H1 (cell line): Measurements from ENCODE around the gene RBMS2. TPM values are rescaled to one million over a fixed set of nuclear protein-coding genes. Genes with fewer than 3 reads are reported as not detected.
A peak's percentile ranks its signal among the peaks of the same experiment; 100 is the strongest.

ENCODE experiments used
- CTCF ChIA-PET: fragments of 300-600 bp; sonication (Branson Sonifier 250); formaldehyde crosslinking; loops from one replicate; lab custom pipeline; 2021; ENCODE audit not compliant: partially characterized antibody; lab: Charles Lee
- POLR2A ChIA-PET: fragments of 300-600 bp; sonication (Branson Sonifier 250); formaldehyde crosslinking; loops from one replicate; lab custom pipeline; 2021; ENCODE audit warnings: inconsistent platforms; ENCODE audit not compliant: partially characterized antibody; lab: Charles Lee
- DNase-seq, 2 experiments: peaks; one replicate each; pipeline versions ENCODE4 v3.0.0 to v3.0.0-alpha.2; 2010 to 2022; ENCODE audit warnings: low spot score in 2 of 2, low read depth in 1 of 2, mixed read lengths in 1 of 2
- FAIRE-seq: peaks from 2 replicates; lab custom pipeline; 2011; peaks lifted over from hg19 to GRCh38; lab: Jason Lieb, UNC
- H2AFZ ChIP-seq: 2 replicates; pipeline ENCODE4 v1.8.1; 2012; ENCODE audit warnings: low read length, inconsistent platforms
- H2AK5ac ChIP-seq: 2 replicates; pipeline ENCODE4 v1.6.1; 2013; ENCODE audit warnings: low read depth, low read length
- H2BK120ac ChIP-seq: replicated peaks from 2 replicates; pipeline ENCODE3; 2013; ENCODE audit warnings: low read depth, low read length, inconsistent platforms
- H2BK12ac ChIP-seq: 2 replicates; pipeline ENCODE4 v1.6.1; 2013; ENCODE audit warnings: low read depth, low read length
- H2BK15ac ChIP-seq: 2 replicates; pipeline ENCODE4 v1.6.1; 2013; ENCODE audit warnings: low read length
- H2BK20ac ChIP-seq: 2 replicates; pipeline ENCODE4 v1.6.1; 2013; ENCODE audit warnings: low read length
- H2BK5ac ChIP-seq: 2 replicates; pipeline ENCODE4 v1.6.1; 2013; ENCODE audit warnings: low read depth, low read length
- H3K14ac ChIP-seq: 2 replicates; pipeline ENCODE4 v1.6.1; 2013; ENCODE audit warnings: inconsistent platforms; ENCODE audit not compliant: insufficient read length
- H3K18ac ChIP-seq: 2 replicates; pipeline ENCODE4 v1.6.1; 2013; ENCODE audit warnings: low read length; ENCODE audit errors: extremely low read depth
- H3K23ac ChIP-seq: 2 replicates; pipeline ENCODE4 v1.6.1; 2013; ENCODE audit warnings: inconsistent platforms; ENCODE audit not compliant: insufficient read length
- H3K23me2 ChIP-seq: 2 replicates; pipeline ENCODE4 v1.6.1; 2013; ENCODE audit warnings: low read depth, low read length
- H3K27ac ChIP-seq: 2 replicates; pipeline ENCODE4 v1.6.1; 2011; ENCODE audit warnings: low read depth, low read length, inconsistent platforms
- H3K27me3 ChIP-seq, 4 experiments: replicated peaks in 1 of 4; 1 replicate in 1 of 4; 2 replicates in 3 of 4; pipeline versions ENCODE4 v1.6.1 to v1.8.1; 2011 to 2013; ENCODE audit warnings: low read length in 3 of 4, mild to moderate bottlenecking in 3 of 4, inconsistent platforms in 2 of 4, mixed read lengths in 2 of 4, moderate library complexity in 1 of 4; ENCODE audit not compliant: control insufficient read depth in 3 of 4, insufficient read depth in 3 of 4; ENCODE audit errors: extremely low read depth in 1 of 4
- H3K36me3 ChIP-seq, 4 experiments: 2 replicates each; pipeline versions ENCODE4 v1.6.1 to v1.8.1; 2011 to 2013; ENCODE audit warnings: mild to moderate bottlenecking in 4 of 4, low read length in 3 of 4, moderate library complexity in 2 of 4, control low read depth in 1 of 4, inconsistent platforms in 1 of 4; ENCODE audit not compliant: insufficient read depth in 4 of 4, control insufficient read depth in 2 of 4
- H3K4ac ChIP-seq: replicated peaks from 2 replicates; pipeline ENCODE3; 2013; ENCODE audit warnings: low read length, low read depth, mixed read lengths, inconsistent platforms; ENCODE audit not compliant: insufficient read length
- H3K4me1 ChIP-seq, 4 experiments: replicated peaks in 1 of 4; 1 replicate in 1 of 4; 2 replicates in 3 of 4; pipeline versions ENCODE4 v1.6.1 to v1.8.1; 2011 to 2013; ENCODE audit warnings: low read length in 3 of 4, inconsistent platforms in 2 of 4, mixed read lengths in 1 of 4; ENCODE audit not compliant: insufficient read depth in 4 of 4, control insufficient read depth in 3 of 4
- H3K4me2 ChIP-seq, 2 experiments: 2 replicates each; pipeline versions ENCODE4 v1.6.1 to v1.8.1; 2011 to 2013; ENCODE audit warnings: low read depth in 2 of 2, low read length in 2 of 2, control low read depth in 1 of 2, inconsistent platforms in 1 of 2, mild to moderate bottlenecking in 1 of 2; ENCODE audit not compliant: insufficient read depth in 1 of 2
- H3K4me3 ChIP-seq, 4 experiments: fragments of 200-600, 300-600 bp in 1 of 4; sonication (generic), shearing (Covaris generic), sonication (Bioruptor Twin) in 1 of 4; 2 replicates each; pipeline versions ENCODE4 v1.5.1 to v1.8.1; 2011 to 2016; ENCODE audit warnings: low read length in 4 of 4, low read depth in 3 of 4, control low read depth in 2 of 4, inconsistent platforms in 2 of 4, mild to moderate bottlenecking in 2 of 4, mixed read lengths in 1 of 4, moderate library complexity in 1 of 4; ENCODE audit not compliant: insufficient read depth in 2 of 4; ENCODE audit errors: extremely low read depth in 1 of 4
- H3K56ac ChIP-seq: replicated peaks from 2 replicates; pipeline ENCODE3; 2013; ENCODE audit warnings: low read depth, mild to moderate bottlenecking, mixed read lengths, low read length, inconsistent platforms; ENCODE audit not compliant: insufficient read length
- H3K79me1 ChIP-seq: 2 replicates; pipeline ENCODE4 v1.6.1; 2013; ENCODE audit warnings: low read depth, low read length, control low read depth
- H3K79me2 ChIP-seq, 2 experiments: 2 replicates each; pipeline versions ENCODE4 v1.6.1 to v1.8.1; 2012 to 2013; ENCODE audit warnings: low read length in 2 of 2, mild to moderate bottlenecking in 2 of 2, inconsistent platforms in 1 of 2; ENCODE audit not compliant: insufficient read depth in 2 of 2, control insufficient read depth in 1 of 2
- H3K9ac ChIP-seq, 4 experiments: replicated peaks in 1 of 4; 1 replicate in 1 of 4; 2 replicates in 3 of 4; pipeline versions ENCODE4 v1.6.1 to v1.8.1; 2011 to 2013; ENCODE audit warnings: low read depth in 3 of 4, low read length in 3 of 4, control low read depth in 2 of 4, mild to moderate bottlenecking in 2 of 4, moderate library complexity in 2 of 4, inconsistent platforms in 1 of 4; ENCODE audit errors: extremely low read depth in 1 of 4
- H3K9me3 ChIP-seq, 2 experiments: 2 replicates each; pipeline versions ENCODE4 v1.6.1 to v1.8.1; 2012 to 2013; ENCODE audit warnings: mild to moderate bottlenecking in 2 of 2, moderate library complexity in 2 of 2, control low read depth in 1 of 2, inconsistent platforms in 1 of 2, low read depth in 1 of 2, low read length in 1 of 2, mixed read lengths in 1 of 2; ENCODE audit not compliant: insufficient read depth in 2 of 2
- H4K20me1 ChIP-seq, 2 experiments: replicated peaks in 1 of 2; 2 replicates each; pipeline versions ENCODE3 to v1.8.1; 2011 to 2013; ENCODE audit warnings: inconsistent platforms in 2 of 2, low read length in 2 of 2, mild to moderate bottlenecking in 1 of 2; ENCODE audit not compliant: insufficient read depth in 2 of 2, control insufficient read depth in 1 of 2
- H4K5ac ChIP-seq: 2 replicates; pipeline ENCODE4 v1.6.1; 2013; ENCODE audit warnings: low read length, low read depth, mixed read lengths, inconsistent platforms; ENCODE audit not compliant: insufficient read length
- H4K8ac ChIP-seq: 2 replicates; pipeline ENCODE4 v1.8.0; 2013; ENCODE audit warnings: mild to moderate bottlenecking, moderate library complexity, low read length, inconsistent platforms; ENCODE audit not compliant: insufficient read depth; ENCODE audit errors: extremely low read depth
- H4K91ac ChIP-seq: replicated peaks from 2 replicates; pipeline ENCODE3; 2013; ENCODE audit warnings: low read length, mixed read lengths, inconsistent platforms; ENCODE audit not compliant: insufficient read length
- BCL11A ChIP-seq, 2 experiments: IDR thresholded peaks; one replicate each; pipeline ENCODE4 v1.6.1; 2011; ENCODE audit warnings: low read depth in 2 of 2, low read length in 2 of 2, mild to moderate bottlenecking in 2 of 2
- CTBP2 ChIP-seq: IDR thresholded peaks from 2 replicates; pipeline ENCODE4 v1.7.0; 2011; ENCODE audit warnings: borderline replicate concordance, mild to moderate bottlenecking, moderate library complexity, mixed read lengths, low read length; ENCODE audit not compliant: insufficient read depth, insufficient read length
- GABPA ChIP-seq: IDR thresholded peaks from 2 replicates; pipeline ENCODE4 v1.6.1; 2011; ENCODE audit warnings: mild to moderate bottlenecking, low read length, moderate library complexity, borderline replicate concordance; ENCODE audit not compliant: insufficient read depth
- JUND ChIP-seq: IDR thresholded peaks from 2 replicates; pipeline ENCODE4 v1.6.1; 2011; ENCODE audit warnings: mild to moderate bottlenecking, improper control_type of control experiment, low read length
- KDM4A ChIP-seq: IDR thresholded peaks from one replicate; pipeline ENCODE4 v1.7.1; 2012; ENCODE audit warnings: low read depth, mild to moderate bottlenecking, moderate library complexity, low read length, inconsistent platforms; ENCODE audit not compliant: severe bottlenecking
- KDM5A ChIP-seq: fragments of 200-600 bp; IDR thresholded peaks from 2 replicates; pipeline ENCODE4 v1.7.1; 2012; ENCODE audit warnings: mild to moderate bottlenecking, low read length, inconsistent platforms, mixed read lengths
- POU5F1 ChIP-seq: IDR thresholded peaks from 2 replicates; pipeline ENCODE4 v1.6.1; 2011; ENCODE audit warnings: low read depth, mild to moderate bottlenecking, low read length, moderate library complexity
- SUZ12 ChIP-seq: fragments of 200-600 bp; sonication (generic); IDR thresholded peaks from 2 replicates; pipeline ENCODE4 v1.6.1; 2012; ENCODE audit warnings: mild to moderate bottlenecking, inconsistent platforms, low read length, moderate library complexity, mixed read lengths
- TBP ChIP-seq: IDR thresholded peaks from 2 replicates; pipeline ENCODE4 v1.6.1; 2011; ENCODE audit warnings: low read depth, low read length, improper control_type of control experiment
- WGBS, 2 experiments: shearing (Covaris generic) in 1 of 2; methylation state at CpG; one replicate each; pipeline versions ENCODE4 v1.1.6 to v1.1.7; 2013 to 2015; ENCODE audit warnings: low lambda C conversion rate in 2 of 2, mixed read lengths in 2 of 2, inconsistent platforms in 1 of 2, low coverage in 1 of 2, missing lambda C conversion rate in 1 of 2; ENCODE audit not compliant: insufficient replicate concordance in 2 of 2, insufficient coverage in 1 of 2, insufficient read length in 1 of 2; ENCODE audit errors: extremely low coverage in 1 of 2, missing lambda C conversion rate in 1 of 2; 5-methylcytosine and 5-hydroxymethylcytosine counted together
- polyA plus RNA-seq, 7 experiments: library from polyadenylated mRNA; depleted of rRNA in 3 of 7; stranded (reverse) in 5 of 7; unstranded in 2 of 7; fragments of >200 nt in 5 of 7; fragments of 200-250 nt in 2 of 7; gene quantifications; 1 replicate in 5 of 7; 2 replicates in 1 of 7; 4 replicates in 1 of 7; pipeline versions ENCODE4 v1.2.1 to v1.2.3, GENCODE V29; 2011 to 2013; ENCODE audit warnings: missing spikeins in 2 of 7, mixed read lengths in 2 of 7
- total RNA-seq: library from RNA; stranded (reverse); fragmentation: NEBNext Ultra II Directional; extraction: Animal tissue kit (Norgen Biotek cat#: 25700); gene quantifications from 2 replicates; pipeline ENCODE4 v1.2.1, GENCODE V29; 2021
- TF ChIP-seq, protein P1 (sequence below): IDR thresholded peaks from 2 replicates; pipeline ENCODE4 v1.6.1; 2012; ENCODE audit warnings: low read length, inconsistent platforms

Gene RBMS2
- total and polyA plus RNA-seq, 2 of the 8 experiments (the other 6 are each of a cell fraction or from before 2014, with no cell fraction given), result 9.6 to 31.3 TPM

DNA sequence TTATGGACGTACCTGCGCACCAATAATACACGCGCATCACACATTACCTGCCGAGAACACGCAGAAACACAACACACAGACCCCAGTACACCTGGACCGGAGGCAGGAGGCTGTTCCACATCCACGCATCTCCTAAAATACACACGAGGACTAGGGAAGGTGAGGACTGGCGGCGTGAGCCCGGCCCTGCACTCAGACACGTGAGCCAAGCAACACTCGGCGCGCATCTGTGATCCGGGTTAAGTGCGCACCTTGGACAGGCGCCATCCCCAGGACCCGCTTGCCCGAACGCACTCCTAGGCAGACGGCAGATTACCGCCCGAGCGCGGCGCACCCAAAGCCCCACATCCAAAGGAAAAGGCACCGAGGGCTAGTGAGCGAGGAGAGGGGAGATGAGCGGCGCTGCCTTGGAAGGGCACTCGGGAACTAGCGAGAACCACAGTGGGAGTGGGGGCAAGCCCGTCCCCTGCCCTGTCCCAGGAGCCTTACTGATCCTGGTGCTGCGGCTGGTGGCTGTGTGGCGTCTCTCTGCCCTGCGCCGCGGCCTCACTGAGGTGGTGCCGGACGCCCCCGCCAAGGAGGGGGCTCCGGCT lies 34.1 kb upstream of the RBMS2 start:
- Histone ChIP-seq H3K23ac (no peak overlapping the region), H3K27ac (no peak overlapping the region), H4K5ac (no peak overlapping the region), H3K4ac (peak overlapping the region; percentile 79), H3K36me3 (no peaks in the 10 kb centered on the region; a peak in 1 of 8 replicates), H2AK5ac (no peak overlapping the region), H2BK15ac (peak overlapping the region; percentile 99), H3K4me1 (peaks cover 2 to 5% (median 3%) of the 10 kb centered on the region in 4 experiments; a peak in 6 of 7 replicates), H3K9ac (peak overlapping the region in 3 of 4 experiments; percentile 56 to 72 (median 62); a peak in 6 of 7 replicates), H3K79me2 (no peaks in the 10 kb centered on the region), H2BK12ac (peak overlapping the region; percentile 56; the same call in 1 of the 2 replicates), H2BK120ac (peak overlapping the region; percentile 16), H3K56ac (peak overlapping the region; percentile 24), H3K4me3 (peak overlapping the region; percentile 65 to 92 (median 74)), H2AFZ (peak overlapping the region; percentile 93), H3K79me1 (no peaks in the 10 kb centered on the region), H2BK20ac (peak overlapping the region; percentile 78; the same call in 1 of the 2 replicates), H4K8ac (peak overlapping the region; percentile 68), H4K20me1 (no peaks in the 10 kb centered on the region), H3K23me2 (peaks cover 12% of the 10 kb centered on the region), H3K14ac (no peak overlapping the region), H3K27me3 (peaks cover 7 to 35% (median 32%) of the 10 kb centered on the region in 4 experiments), H3K9me3 (peaks cover 0 to 5% of the 10 kb centered on the region in 2 experiments; a peak in 2 of 4 replicates), H3K18ac (peak overlapping the region; percentile 65), H3K4me2 (peak overlapping the region; percentile 83 to 96), H2BK5ac (peak overlapping the region; percentile 46; the same call in 1 of the 2 replicates), H4K91ac (peak overlapping the region; percentile 84)
- no peak for FAIRE-seq
- 7% methylated on average over 38 of the region's 44 CpGs; no CpG with 5 or more reads in 1 of the 2 experiments for WGBS, 2 experiments
- CTCF ChIA-PET, result interaction anchor here (1.0 to 1.3 kb wide), 2 partner anchors 26 to 149 kb away, joined by 3 to 5 read pairs; no protein-coding TSS in a partner anchor
- DNase-seq, result peak in 1 of 2 experiments; percentile 83
- POLR2A ChIA-PET, result interaction anchor here (1.0 to 1.9 kb wide), 5 partner anchors 9 to 34 kb away, joined by 3 to 10 read pairs (median 5); partner anchors contain the start of gene RBMS2
- no peak for TF ChIP-seq BCL11A (IDR thresholded peaks at IDR 0.05; ENCODE audit: low read depth in 2 of 2, low read length in 2 of 2)
- no peak for TF ChIP-seq CTBP2
- TF ChIP-seq GABPA, result no peak
- TF ChIP-seq TBP, result peak; percentile 50; the same call in 1 of the 2 replicates
- TF ChIP-seq KDM5A, result no peak
- TF ChIP-seq SUZ12, result peak; percentile 51; the same call in 1 of the 2 replicates
- TF ChIP-seq, protein P1, sequence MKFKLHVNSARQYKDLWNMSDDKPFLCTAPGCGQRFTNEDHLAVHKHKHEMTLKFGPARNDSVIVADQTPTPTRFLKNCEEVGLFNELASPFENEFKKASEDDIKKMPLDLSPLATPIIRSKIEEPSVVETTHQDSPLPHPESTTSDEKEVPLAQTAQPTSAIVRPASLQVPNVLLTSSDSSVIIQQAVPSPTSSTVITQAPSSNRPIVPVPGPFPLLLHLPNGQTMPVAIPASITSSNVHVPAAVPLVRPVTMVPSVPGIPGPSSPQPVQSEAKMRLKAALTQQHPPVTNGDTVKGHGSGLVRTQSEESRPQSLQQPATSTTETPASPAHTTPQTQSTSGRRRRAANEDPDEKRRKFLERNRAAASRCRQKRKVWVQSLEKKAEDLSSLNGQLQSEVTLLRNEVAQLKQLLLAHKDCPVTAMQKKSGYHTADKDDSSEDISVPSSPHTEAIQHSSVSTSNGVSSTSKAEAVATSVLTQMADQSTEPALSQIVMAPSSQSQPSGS, result no peak
- TF ChIP-seq POU5F1, result no peak
- TF ChIP-seq JUND, result no peak
- TF ChIP-seq KDM4A, result no peak
